Measurements from ENCODE around the gene ZBTB33.
A peak's percentile ranks its signal among the peaks of the same experiment; 100 is the strongest.

The ZBTB33 gene

GRCh38 chrX:120250522-120251271 lies at the start of gene ZBTB33:
TSS of gene ZBTB33 (plus strand) at chrX:120250812. CDS start at chrX:120253416, 2,604 bp downstream.
- TF ChIP-seq CTCF (IDR thresholded peaks at IDR 0.05; ENCODE audit: control insufficient read depth, extremely low read depth, insufficient read depth), result peak; percentile 78
- H3K4me3 ChIP-seq (ENCODE audit: low read depth, low read length), result peak within 1 kb of the TSS; percentile 73

DNA sequence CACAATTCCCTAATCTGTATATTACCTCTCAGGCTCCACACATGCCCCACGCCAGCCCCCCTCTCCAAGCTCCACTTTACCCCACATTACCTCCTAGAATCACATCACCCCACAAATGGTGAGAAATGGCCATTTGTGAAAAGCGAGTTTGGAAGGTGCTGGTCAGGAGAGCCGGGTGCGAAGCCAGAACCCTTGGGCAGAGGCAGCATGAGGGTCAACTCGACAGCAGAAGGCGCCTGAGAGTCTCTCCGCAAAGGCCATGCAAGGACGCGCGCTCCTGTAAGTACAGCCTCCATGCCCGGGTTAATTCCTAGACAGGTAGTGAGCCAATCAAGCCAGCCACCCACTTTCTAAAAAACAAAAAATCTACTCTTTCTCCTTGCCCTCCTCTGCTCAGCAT lies 49.8 kb upstream of the ZBTB33 start:
- H3K4me3 ChIP-seq (ENCODE audit: low read depth, low read length), result no peak overlapping the region
- TF ChIP-seq CTCF (IDR thresholded peaks at IDR 0.05; ENCODE audit: control insufficient read depth, extremely low read depth, insufficient read depth), result no peak
- DNase-seq (ENCODE audit: low read depth), result no peak

More at GRCh38 chrX:120250522-120251271, at the start of gene ZBTB33:
- DNase-seq (ENCODE audit: low read depth), result peak; percentile 77

GRCh38 chrX:120205816-120206753 lies 44.5 kb upstream of the ZBTB33 start:
- no peak overlapping the region for H3K4me3 ChIP-seq (ENCODE audit: low read depth, low read length)
- no peak for TF ChIP-seq CTCF (IDR thresholded peaks at IDR 0.05; ENCODE audit: control insufficient read depth, extremely low read depth, insufficient read depth)
- DNase-seq (ENCODE audit: low read depth), result no peak

DNA sequence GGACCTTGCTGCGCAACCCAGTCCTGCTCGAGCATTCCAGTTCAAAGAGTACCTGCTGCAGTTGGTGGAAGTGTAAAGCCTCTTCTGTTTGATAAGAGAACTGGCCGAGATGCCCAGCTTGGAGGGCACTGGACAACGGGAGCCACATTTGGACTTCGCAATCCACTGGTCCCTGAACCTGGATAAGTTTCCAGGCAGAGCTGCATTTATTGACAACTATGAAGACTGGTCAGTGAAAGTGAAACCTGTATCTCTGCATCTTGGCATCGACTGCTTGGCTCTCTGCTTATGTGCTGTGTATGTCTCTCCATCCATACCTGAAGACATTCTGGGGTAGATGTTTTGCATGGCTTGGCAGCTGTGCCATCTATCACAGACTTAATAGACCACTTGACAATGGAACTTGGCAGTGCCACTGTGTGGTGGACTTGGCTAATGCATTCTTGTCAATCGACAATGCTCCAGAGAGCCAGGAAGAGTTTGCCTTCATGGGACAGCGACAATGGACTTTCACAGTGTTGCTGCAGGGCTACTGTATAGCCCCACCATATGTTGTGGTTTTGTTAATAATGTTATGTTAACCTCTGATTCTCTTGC lies 43.5 kb upstream of the ZBTB33 start:
- TF ChIP-seq CTCF (IDR thresholded peaks at IDR 0.05; ENCODE audit: control insufficient read depth, extremely low read depth, insufficient read depth), result no peak
- DNase-seq (ENCODE audit: low read depth), result no peak
- no peak overlapping the region for H3K4me3 ChIP-seq (ENCODE audit: low read depth, low read length)

DNA sequence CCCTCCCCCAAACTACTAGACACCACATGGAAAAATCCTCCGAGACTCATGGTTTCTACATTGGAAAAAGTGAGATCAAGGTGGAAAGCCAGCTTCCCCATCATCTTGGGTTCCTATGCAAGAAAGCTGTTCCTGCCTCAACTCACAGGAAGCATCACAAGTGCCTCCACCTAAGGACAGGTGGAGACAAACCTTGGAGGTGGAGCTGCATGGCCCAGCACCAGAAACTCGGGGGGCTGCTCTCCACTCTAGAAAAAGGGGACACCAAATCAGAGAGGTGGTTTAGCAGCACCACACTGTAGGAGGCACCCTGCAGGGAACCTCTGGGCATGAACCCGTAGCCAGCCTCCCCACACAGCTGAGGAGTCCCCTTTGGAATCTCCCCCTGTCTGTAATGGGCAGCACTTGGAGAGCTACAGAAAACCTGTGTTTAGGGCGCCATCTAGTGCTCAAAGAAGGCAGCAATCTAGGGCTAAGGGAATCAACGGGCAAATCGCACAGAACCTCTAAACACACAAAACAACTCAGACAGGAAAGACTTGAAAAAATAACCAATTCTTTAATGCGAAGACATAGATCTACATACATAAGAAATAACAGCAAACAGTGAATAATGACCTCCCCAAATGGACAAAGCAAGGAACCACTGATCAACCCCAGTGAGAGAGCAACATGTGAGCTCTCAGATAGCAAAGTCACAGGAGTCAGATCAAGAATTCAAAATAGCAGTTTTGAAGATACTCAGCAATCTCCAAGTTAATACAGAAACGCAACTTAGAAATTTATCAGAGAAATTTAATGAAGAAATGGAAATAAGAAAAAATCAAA lies 37.0 kb upstream of the ZBTB33 start:
- H3K4me3 ChIP-seq (ENCODE audit: low read depth, low read length), result no peak overlapping the region
- TF ChIP-seq CTCF (IDR thresholded peaks at IDR 0.05; ENCODE audit: control insufficient read depth, extremely low read depth, insufficient read depth), result peak; percentile 70
- no peak for DNase-seq (ENCODE audit: low read depth)

DNA sequence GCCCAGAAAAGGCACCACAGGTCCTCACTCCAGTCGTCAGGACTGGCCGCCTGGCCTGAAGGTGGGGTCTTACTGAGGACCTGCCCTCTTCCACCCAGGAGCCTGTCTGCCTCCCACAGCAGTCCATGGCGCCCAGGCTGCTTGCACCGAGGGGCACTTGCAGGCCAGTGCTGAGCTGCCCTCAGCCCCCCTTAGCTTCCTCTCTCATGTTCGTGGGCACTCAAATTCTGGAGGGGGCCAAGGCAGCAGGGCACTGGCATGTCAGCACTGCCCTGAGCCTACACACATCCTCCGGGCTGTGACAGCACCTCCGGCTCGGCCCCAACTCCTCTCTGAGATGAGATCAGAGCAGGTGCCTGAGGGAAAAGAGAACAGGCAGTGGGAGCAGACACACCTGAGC lies 27.2 kb upstream of the ZBTB33 start:
- TF ChIP-seq CTCF (IDR thresholded peaks at IDR 0.05; ENCODE audit: control insufficient read depth, extremely low read depth, insufficient read depth), result no peak
- H3K4me3 ChIP-seq (ENCODE audit: low read depth, low read length), result no peak overlapping the region
- no peak for DNase-seq (ENCODE audit: low read depth)
